A673 (cell line): ENCODE results near the gene GFOD2. TPM values are rescaled to one million over a fixed set of nuclear protein-coding genes. Genes with fewer than 3 reads are reported as not detected.
"Not testable (repeated sequence)": the region's sequence is repeated elsewhere in the genome, so short reads cannot be mapped to it uniquely, and the experiment has no call there.

Experiments
- BruUV-seq: library from RNA; stranded (reverse); fragments of 400-500 nt; replicated peaks from 2 replicates; lab custom pipeline; 2021; lab: Mats Ljungman, UMichigan
- CTCF ChIA-PET: fragments of 300-600 bp; sonication (Branson Sonifier 250); formaldehyde crosslinking; loops from one replicate; lab custom pipeline; 2022; ENCODE audit warnings: antibody characterized with exemption; lab: Charles Lee
- POLR2A ChIA-PET: fragments of 300-600 bp; sonication (Branson Sonifier 250); formaldehyde crosslinking; loops from one replicate; lab custom pipeline; 2022; ENCODE audit warnings: antibody characterized with exemption; ENCODE audit not compliant: low non-redundant PET; lab: Charles Lee
- DNase-seq: peaks from one replicate; pipeline ENCODE4 v3.0.0-alpha.2; 2015; ENCODE audit warnings: low spot score
- H3K27ac ChIP-seq: fragments of 200-600 bp; sonication (generic); 2 replicates; pipeline ENCODE4 v1.5.1; 2016; ENCODE audit warnings: mixed run types, low read depth, mild to moderate bottlenecking, mixed read lengths, antibody characterized with exemption, low read length; ENCODE audit not compliant: poor library complexity, severe bottlenecking
- H3K27me3 ChIP-seq: fragments of 200-600 bp; sonication (generic); replicated peaks from 2 replicates; pipeline ENCODE4 v1.6.1; 2017; ENCODE audit warnings: mixed run types, low read depth, mild to moderate bottlenecking, mixed read lengths, antibody characterized with exemption, low read length; ENCODE audit not compliant: insufficient read depth, poor library complexity
- H3K36me3 ChIP-seq: fragments of 200-600 bp; sonication (generic); 2 replicates; pipeline ENCODE4 v1.6.1; 2016; ENCODE audit warnings: mixed run types, mild to moderate bottlenecking, mixed read lengths, antibody characterized with exemption, low read length; ENCODE audit not compliant: insufficient read depth, poor library complexity, severe bottlenecking
- H3K4me1 ChIP-seq: fragments of 200-600 bp; sonication (generic); 2 replicates; pipeline ENCODE4 v1.6.1; 2017; ENCODE audit warnings: mixed run types, mild to moderate bottlenecking, mixed read lengths, antibody characterized with exemption, low read length; ENCODE audit not compliant: insufficient read depth, poor library complexity, severe bottlenecking
- H3K4me3 ChIP-seq: fragments of 200-600 bp; sonication (generic); 2 replicates; pipeline ENCODE4 v1.5.1; 2016; ENCODE audit warnings: low read depth, mixed run types, mild to moderate bottlenecking, mixed read lengths, low read length; ENCODE audit not compliant: poor library complexity, severe bottlenecking
- H3K9me3 ChIP-seq: fragments of 200-600 bp; sonication (generic); 2 replicates; pipeline ENCODE4 v1.6.1; 2016; ENCODE audit warnings: mixed run types, low read depth, mild to moderate bottlenecking, mixed read lengths, antibody characterized with exemption, low read length; ENCODE audit not compliant: poor library complexity, severe bottlenecking
- CTCF ChIP-seq: fragments of 300-800, 200-600 bp; sonication (generic); conservative IDR thresholded peaks from 2 replicates; pipeline ENCODE4 v1.5.1; 2017; ENCODE audit warnings: low read depth, mild to moderate bottlenecking, antibody characterized with exemption, low read length, moderate library complexity, mixed read lengths
- EZH2 ChIP-seq: fragments of 200-600 bp; sonication (generic); IDR thresholded peaks from 2 replicates; pipeline ENCODE4 v1.6.1; 2017; ENCODE audit warnings: borderline replicate concordance, low read depth, mild to moderate bottlenecking, mixed read lengths, antibody characterized with exemption, low read length; ENCODE audit not compliant: poor library complexity, severe bottlenecking
- intact Hi-C: fragments of 100-400 bp; cut with micrococcal nuclease; formaldehyde crosslinking; loops from one replicate; pipeline ENCODE4 v1.10.0; 2022; ENCODE audit not compliant: unreplicated experiment
- total RNA-seq: library from RNA; stranded (reverse); gene quantifications from 2 replicates; pipeline ENCODE4 v1.2.3, GENCODE V29; 2021

The GFOD2 gene
- total RNA-seq, 1 experiment from 2014 or later, result 22.6 TPM

- TF ChIP-seq CTCF (no peak), EZH2 (no peak)
- Histone ChIP-seq H3K9me3 (no peaks in the 10 kb centered on the region), H3K4me3 (no peak overlapping the region), H3K36me3 (no peaks in the 10 kb centered on the region), H3K27ac (no peak overlapping the region), H3K27me3 (no peaks in the 10 kb centered on the region), H3K4me1 (no peaks in the 10 kb centered on the region)
- CTCF ChIA-PET, result no interaction called here
- BruUV-seq, result no TSS peak
- DNase-seq, result no peak
- intact Hi-C loops, result no loop called here
- POLR2A ChIA-PET, result no interaction called here
These were observed 39.9 kb upstream of the GFOD2 start for GRCh38 chr16:67758966-67759365.

GRCh38 chr16:67758006-67758405 lies 38.9 kb upstream of the GFOD2 start:
- Histone ChIP-seq H3K9me3 (no peaks in the 10 kb centered on the region), H3K27me3 (no peaks in the 10 kb centered on the region), H3K27ac (no peak overlapping the region), H3K36me3 (no peaks in the 10 kb centered on the region), H3K4me1 (no peaks in the 10 kb centered on the region), H3K4me3 (no peak overlapping the region)
- CTCF ChIA-PET, result no interaction called here
- TF ChIP-seq CTCF (no peak), EZH2 (no peak)
- intact Hi-C loops, result no loop called here
- POLR2A ChIA-PET, result no interaction called here
- no peak for DNase-seq
- BruUV-seq, result no TSS peak

- no peaks in the 10 kb centered on the region for H3K27me3 ChIP-seq
- CTCF ChIA-PET, result no interaction called here
- TF ChIP-seq CTCF (no peak), EZH2 (no peak)
- DNase-seq, result no peak
- intact Hi-C loops, result no loop called here
- no peak overlapping the region for H3K4me3 ChIP-seq
- BruUV-seq, result no TSS peak
- H3K4me1 ChIP-seq, result no peaks in the 10 kb centered on the region
- H3K36me3 ChIP-seq, result no peaks in the 10 kb centered on the region
- POLR2A ChIA-PET, result interaction anchor here (0.6 kb wide), 1 partner anchor 13 kb away, joined by 3 read pairs; no protein-coding TSS in a partner anchor
- H3K27ac ChIP-seq, result no peak overlapping the region
- no peaks in the 10 kb centered on the region for H3K9me3 ChIP-seq
These were observed 33.5 kb upstream of the GFOD2 start for GRCh38 chr16:67752641-67753040.

GRCh38 chr16:67751331-67751730 lies 32.2 kb upstream of the GFOD2 start:
- CTCF ChIA-PET, POLR2A ChIA-PET, H3K4me1 ChIP-seq, H3K36me3 ChIP-seq, H3K4me3 ChIP-seq, H3K9me3 ChIP-seq, DNase-seq, H3K27ac ChIP-seq, intact Hi-C loops, H3K27me3 ChIP-seq, BruUV-seq: not testable (repeated sequence)
